PFSK-1 (cell line): ENCODE results near the gene ANKRD12.

Experiments used
- FOXP2 ChIP-seq: optimal IDR thresholded peaks from 2 replicates; pipeline ENCODE3; 2011; ENCODE audit warnings: borderline replicate concordance, control low read depth, inconsistent platforms; ENCODE audit not compliant: insufficient read depth; ENCODE audit errors: extremely low read length, extremely low read depth
- POLR2AphosphoS5 ChIP-seq: IDR thresholded peaks from 2 replicates; pipeline ENCODE4 v1.6.1; 2012; ENCODE audit warnings: low read depth, mild to moderate bottlenecking, control low read depth, low read length, moderate library complexity
- SIN3A ChIP-seq: IDR thresholded peaks from 2 replicates; pipeline ENCODE4 v1.6.1; 2012; ENCODE audit warnings: mild to moderate bottlenecking, low read length, moderate library complexity, borderline replicate concordance; ENCODE audit not compliant: insufficient read depth
- TAF1 ChIP-seq: IDR thresholded peaks from 2 replicates; pipeline ENCODE4 v1.6.1; 2012; ENCODE audit warnings: low read length, control low read depth, borderline replicate concordance; ENCODE audit not compliant: insufficient read depth
- TF ChIP-seq, protein P1 (sequence below), 2 experiments: IDR thresholded peaks; 2 replicates each; pipeline versions ENCODE4 v1.6.1 to v1.8.0; 2011 to 2012; ENCODE audit warnings: low read depth in 2 of 2, low read length in 2 of 2, control low read depth in 1 of 2, inconsistent platforms in 1 of 2, mild to moderate bottlenecking in 1 of 2, moderate library complexity in 1 of 2; ENCODE audit not compliant: insufficient read depth in 1 of 2

The ANKRD12 gene

GRCh38 chr18:9123520-9123919 is 13.1 kb upstream of the ANKRD12 start:
- TF ChIP-seq SIN3A (no peak), POLR2AphosphoS5 (no peak), FOXP2 (no peak), TAF1 (no peak)
- TF ChIP-seq, protein P1, sequence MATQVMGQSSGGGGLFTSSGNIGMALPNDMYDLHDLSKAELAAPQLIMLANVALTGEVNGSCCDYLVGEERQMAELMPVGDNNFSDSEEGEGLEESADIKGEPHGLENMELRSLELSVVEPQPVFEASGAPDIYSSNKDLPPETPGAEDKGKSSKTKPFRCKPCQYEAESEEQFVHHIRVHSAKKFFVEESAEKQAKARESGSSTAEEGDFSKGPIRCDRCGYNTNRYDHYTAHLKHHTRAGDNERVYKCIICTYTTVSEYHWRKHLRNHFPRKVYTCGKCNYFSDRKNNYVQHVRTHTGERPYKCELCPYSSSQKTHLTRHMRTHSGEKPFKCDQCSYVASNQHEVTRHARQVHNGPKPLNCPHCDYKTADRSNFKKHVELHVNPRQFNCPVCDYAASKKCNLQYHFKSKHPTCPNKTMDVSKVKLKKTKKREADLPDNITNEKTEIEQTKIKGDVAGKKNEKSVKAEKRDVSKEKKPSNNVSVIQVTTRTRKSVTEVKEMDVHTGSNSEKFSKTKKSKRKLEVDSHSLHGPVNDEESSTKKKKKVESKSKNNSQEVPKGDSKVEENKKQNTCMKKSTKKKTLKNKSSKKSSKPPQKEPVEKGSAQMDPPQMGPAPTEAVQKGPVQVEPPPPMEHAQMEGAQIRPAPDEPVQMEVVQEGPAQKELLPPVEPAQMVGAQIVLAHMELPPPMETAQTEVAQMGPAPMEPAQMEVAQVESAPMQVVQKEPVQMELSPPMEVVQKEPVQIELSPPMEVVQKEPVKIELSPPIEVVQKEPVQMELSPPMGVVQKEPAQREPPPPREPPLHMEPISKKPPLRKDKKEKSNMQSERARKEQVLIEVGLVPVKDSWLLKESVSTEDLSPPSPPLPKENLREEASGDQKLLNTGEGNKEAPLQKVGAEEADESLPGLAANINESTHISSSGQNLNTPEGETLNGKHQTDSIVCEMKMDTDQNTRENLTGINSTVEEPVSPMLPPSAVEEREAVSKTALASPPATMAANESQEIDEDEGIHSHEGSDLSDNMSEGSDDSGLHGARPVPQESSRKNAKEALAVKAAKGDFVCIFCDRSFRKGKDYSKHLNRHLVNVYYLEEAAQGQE (IDR thresholded peaks at IDR 0.05; ENCODE audit: insufficient read depth in 1 of 2, low read depth in 2 of 2, low read length in 2 of 2): no peak

GRCh38 chr18:9124824-9125223 is 11.8 kb upstream of the ANKRD12 start:
- TF ChIP-seq, protein P1 (IDR thresholded peaks at IDR 0.05; ENCODE audit: insufficient read depth in 1 of 2, low read depth in 2 of 2, low read length in 2 of 2): no peak
- no peak for TF ChIP-seq FOXP2

DNA sequence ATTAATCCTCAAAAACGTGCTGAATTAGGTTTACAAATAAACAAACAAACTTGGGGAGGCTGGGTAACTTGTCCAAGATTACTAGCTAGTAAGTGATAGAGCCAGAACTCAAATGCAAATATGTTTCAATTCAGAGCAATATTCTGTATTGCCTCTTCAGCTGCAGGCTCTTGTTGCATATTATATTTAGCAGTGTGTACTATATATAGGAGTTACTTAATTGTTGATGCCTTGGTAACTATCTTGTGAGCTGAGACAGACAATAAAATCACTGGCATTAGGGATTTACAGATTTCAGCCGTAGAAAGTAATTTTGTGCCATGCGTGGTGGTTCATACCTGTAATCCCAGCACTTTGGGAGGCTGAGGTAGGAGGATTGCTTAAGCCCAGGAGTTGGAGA is 10.2 kb upstream of the ANKRD12 start:
- TF ChIP-seq TAF1 (no peak), SIN3A (no peak), POLR2AphosphoS5 (no peak), FOXP2 (no peak)
- TF ChIP-seq, protein P1 (IDR thresholded peaks at IDR 0.05; ENCODE audit: insufficient read depth in 1 of 2, low read depth in 2 of 2, low read length in 2 of 2): no peak

DNA sequence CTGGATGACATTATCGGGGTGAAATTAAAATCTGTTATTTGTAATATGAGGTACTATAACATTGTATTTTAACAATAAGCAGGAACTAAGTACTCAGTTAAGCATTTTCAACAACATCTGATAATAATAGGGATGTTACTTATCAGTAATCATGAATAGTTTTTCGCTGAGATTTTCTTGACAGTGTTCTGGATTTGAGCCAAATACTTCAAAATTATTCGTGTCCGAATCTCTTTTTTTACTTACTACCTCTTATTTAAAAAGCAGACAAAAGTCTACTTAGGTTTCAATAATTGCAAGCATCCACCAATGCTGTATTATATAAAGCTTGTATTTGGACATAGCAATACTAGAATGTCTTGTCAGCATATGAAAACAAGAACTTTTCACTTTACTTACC is 6.4 kb upstream of the ANKRD12 start:
- TF ChIP-seq POLR2AphosphoS5 (no peak), FOXP2 (no peak), SIN3A (no peak), TAF1 (no peak)
- TF ChIP-seq, protein P1 (IDR thresholded peaks at IDR 0.05; ENCODE audit: insufficient read depth in 1 of 2, low read depth in 2 of 2, low read length in 2 of 2): no peak

DNA sequence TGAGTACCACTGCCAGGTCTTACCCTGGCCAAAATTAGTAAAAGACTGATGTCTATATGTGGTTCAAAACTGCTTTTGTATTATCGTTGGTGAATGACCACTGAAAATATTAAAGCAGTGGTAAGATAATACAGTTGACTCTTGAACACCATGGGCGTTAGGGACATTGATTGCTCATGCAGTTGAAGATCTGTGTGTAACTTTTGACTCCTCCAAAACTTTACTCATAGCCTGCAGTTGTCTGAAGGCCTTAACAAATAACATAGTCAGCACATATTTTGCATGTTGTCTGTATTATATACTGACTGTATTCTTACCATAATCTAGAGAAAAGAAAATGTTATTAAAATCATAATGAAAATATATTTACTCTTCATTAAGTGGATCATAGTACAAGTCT is 5.8 kb upstream of the ANKRD12 start:
- no peak for TF ChIP-seq SIN3A
- TF ChIP-seq POLR2AphosphoS5: no peak
- TF ChIP-seq TAF1: no peak
- TF ChIP-seq FOXP2: no peak
- TF ChIP-seq, protein P1 (IDR thresholded peaks at IDR 0.05; ENCODE audit: insufficient read depth in 1 of 2, low read depth in 2 of 2, low read length in 2 of 2): no peak
